Hepatocyte (in vitro differentiated cells): ENCODE results near the gene PLBD2. TPM values are rescaled to one million over a fixed set of nuclear protein-coding genes. Genes with fewer than 3 reads are reported as not detected.

Source experiments
- DNase-seq: peaks from one replicate; pipeline ENCODE4 v3.0.0-alpha.2; 2016; ENCODE audit warnings: low spot score
- H2AFZ ChIP-seq: fragments of 200-600 bp; sonication (generic); 2 replicates; pipeline ENCODE4 v1.6.0; 2016; ENCODE audit warnings: antibody characterized with exemption, mild to moderate bottlenecking
- H3K27ac ChIP-seq: fragments of 200-600 bp; sonication (generic); 2 replicates; pipeline ENCODE4 v1.5.1; 2016; ENCODE audit warnings: mild to moderate bottlenecking
- H3K27me3 ChIP-seq: fragments of 200-600 bp; sonication (generic); 2 replicates; pipeline ENCODE4 v1.6.1; 2016
- H3K36me3 ChIP-seq: fragments of 200-600 bp; sonication (generic); replicated peaks from 2 replicates; pipeline ENCODE4 v1.5.1; 2016; ENCODE audit warnings: low read depth; ENCODE audit not compliant: insufficient read depth
- H3K4me1 ChIP-seq: fragments of 200-600 bp; sonication (generic); 2 replicates; pipeline ENCODE4 v1.5.1; 2016; ENCODE audit warnings: mild to moderate bottlenecking, moderate library complexity; ENCODE audit not compliant: insufficient read depth
- H3K4me2 ChIP-seq: fragments of 200-600 bp; sonication (generic); 2 replicates; pipeline ENCODE4 v1.6.0; 2016
- H3K4me3 ChIP-seq: fragments of 200-600 bp; sonication (generic); 2 replicates; pipeline ENCODE4 v1.5.1; 2016; ENCODE audit warnings: mild to moderate bottlenecking
- H3K79me2 ChIP-seq: fragments of 200-600 bp; sonication (generic); 2 replicates; pipeline ENCODE4 v1.6.0; 2017; ENCODE audit warnings: mild to moderate bottlenecking
- H3K9me2 ChIP-seq: fragments of 200-600 bp; sonication (generic); replicated peaks from 2 replicates; pipeline ENCODE4 v1.6.0; 2017; ENCODE audit warnings: mild to moderate bottlenecking; ENCODE audit not compliant: insufficient read depth
- H3K9me3 ChIP-seq: fragments of 200-600 bp; sonication (generic); 2 replicates; pipeline ENCODE4 v1.5.1; 2016; ENCODE audit warnings: low read depth, mild to moderate bottlenecking
- H4K20me1 ChIP-seq: fragments of 200-600 bp; sonication (generic); 2 replicates; pipeline ENCODE4 v1.6.0; 2016; ENCODE audit warnings: mild to moderate bottlenecking; ENCODE audit not compliant: insufficient read depth, poor library complexity, severe bottlenecking
- CTCF ChIP-seq: fragments of 200-600 bp; sonication (generic); IDR thresholded peaks from 2 replicates; pipeline ENCODE4 v1.5.1; 2016; ENCODE audit warnings: antibody characterized with exemption, mild to moderate bottlenecking; ENCODE audit not compliant: poor library complexity
- EZH2 ChIP-seq: fragments of 200-600 bp; sonication (generic); IDR thresholded peaks from 2 replicates; pipeline ENCODE4 v1.6.1; 2016; ENCODE audit warnings: antibody characterized with exemption, mild to moderate bottlenecking, borderline replicate concordance
- EZH2phosphoT487 ChIP-seq: fragments of 200-600 bp; sonication (generic); IDR thresholded peaks from one replicate; pipeline ENCODE4 v1.6.1; 2018; ENCODE audit warnings: antibody characterized with exemption, mild to moderate bottlenecking, low read depth, moderate library complexity; ENCODE audit not compliant: unreplicated experiment, severe bottlenecking
- WGBS: methylation state at CpG from one replicate; pipeline ENCODE4 v1.1.6; 2016; ENCODE audit warnings: low lambda C conversion rate; ENCODE audit errors: missing lambda C conversion rate; 5-methylcytosine and 5-hydroxymethylcytosine counted together
- polyA plus RNA-seq: library from polyadenylated mRNA; unstranded; fragments of >200 nt; fragmentation: Nextera tagmentation; extraction: Ambion mirVana; gene quantifications from 2 replicates; pipeline ENCODE4 v1.2.1, GENCODE V29; 2016
- total RNA-seq: library from RNA; depleted of rRNA; stranded (reverse); fragments of >200 nt; gene quantifications from 2 replicates; pipeline ENCODE4 v1.2.3, GENCODE V29; 2014

Gene PLBD2
- total and polyA plus RNA-seq, 2 experiments from 2014 or later: 32.5 to 47.6 TPM

- 94% methylated on average over 6 of the region's 6 CpGs for WGBS
- no peaks in the 10 kb centered on the region for H3K27me3 ChIP-seq
- no peak overlapping the region for H3K4me3 ChIP-seq
- no peaks in the 10 kb centered on the region for H3K79me2 ChIP-seq
- TF ChIP-seq EZH2: no peak
- TF ChIP-seq CTCF: no peak
- no peak for TF ChIP-seq EZH2phosphoT487
- H3K36me3 ChIP-seq: no peaks in the 10 kb centered on the region
- H4K20me1 ChIP-seq: no peaks in the 10 kb centered on the region
- H2AFZ ChIP-seq: no peak overlapping the region
- no peak overlapping the region for H3K27ac ChIP-seq
- H3K4me1 ChIP-seq: no peaks in the 10 kb centered on the region
- H3K9me3 ChIP-seq: no peaks in the 10 kb centered on the region
- DNase-seq: no peak
- no peaks in the 10 kb centered on the region for H3K9me2 ChIP-seq
- no peak overlapping the region for H3K4me2 ChIP-seq
These were observed 27.0 kb downstream of the PLBD2 start for GRCh38 chr12:113385282-113385882.

- Histone ChIP-seq H3K4me2 (no peak overlapping the region), H3K36me3 (no peaks in the 10 kb centered on the region), H2AFZ (no peak overlapping the region), H3K4me3 (no peak overlapping the region), H4K20me1 (no peaks in the 10 kb centered on the region), H3K4me1 (no peaks in the 10 kb centered on the region), H3K9me3 (no peaks in the 10 kb centered on the region), H3K27me3 (no peaks in the 10 kb centered on the region), H3K79me2 (no peaks in the 10 kb centered on the region), H3K9me2 (no peaks in the 10 kb centered on the region), H3K27ac (no peak overlapping the region)
- DNase-seq: no peak
- TF ChIP-seq EZH2phosphoT487: no peak
- TF ChIP-seq CTCF: no peak
- TF ChIP-seq EZH2: no peak
- 98% methylated on average over 12 of the region's 12 CpGs for WGBS
These were observed 28.6 kb downstream of the PLBD2 start for GRCh38 chr12:113386866-113387566.

- Histone ChIP-seq H3K27ac (no peak overlapping the region), H3K27me3 (no peaks in the 10 kb centered on the region), H3K4me2 (no peak overlapping the region), H3K9me2 (no peaks in the 10 kb centered on the region), H4K20me1 (no peaks in the 10 kb centered on the region), H3K79me2 (no peaks in the 10 kb centered on the region), H3K9me3 (no peaks in the 10 kb centered on the region), H3K4me1 (no peaks in the 10 kb centered on the region), H3K4me3 (no peak overlapping the region), H3K36me3 (no peaks in the 10 kb centered on the region), H2AFZ (no peak overlapping the region)
- WGBS: 100% methylated on average over 9 of the region's 11 CpGs
- no peak for TF ChIP-seq EZH2
- no peak for TF ChIP-seq EZH2phosphoT487
- TF ChIP-seq CTCF: no peak
- DNase-seq: no peak
These were observed 29.2 kb downstream of the PLBD2 start for GRCh38 chr12:113387631-113388030.
